Dermis blood vessel endothelial cell (primary cell): ENCODE data around the gene FGF21. TPM values are rescaled to one million over a fixed set of nuclear protein-coding genes. Genes with fewer than 3 reads are reported as not detected.

Source experiments
- DNase-seq: peaks from one replicate; pipeline ENCODE4 v3.0.0; 2010
- total RNA-seq: library from RNA; depleted of rRNA; stranded (reverse); fragments of >200 nt; gene quantifications from 2 replicates; pipeline ENCODE4 v1.2.3, GENCODE V29; 2014

The FGF21 gene
- total RNA-seq, 1 donor from 2014 or later, result not detected

DNA sequence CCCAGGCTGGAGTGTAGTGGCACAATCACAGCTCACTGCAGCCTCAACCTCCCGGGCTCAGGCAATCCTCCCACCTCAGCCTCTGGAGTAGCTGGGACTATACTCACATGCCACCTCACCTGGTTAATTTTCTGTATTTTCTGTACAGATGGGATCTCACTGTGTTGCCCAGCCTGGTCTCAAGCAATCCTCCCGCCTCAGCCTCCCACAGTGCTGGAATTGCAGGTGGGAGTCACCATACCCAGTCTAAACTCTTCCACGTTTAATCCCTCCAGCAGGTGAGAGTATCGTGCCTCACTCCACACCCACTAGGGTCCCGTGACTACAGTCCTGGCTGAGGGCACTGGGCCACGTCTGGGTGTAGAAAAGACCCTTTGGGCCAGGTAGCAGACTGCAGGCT lies 39.0 kb downstream of the FGF21 start:
- DNase-seq, result no peak

DNA sequence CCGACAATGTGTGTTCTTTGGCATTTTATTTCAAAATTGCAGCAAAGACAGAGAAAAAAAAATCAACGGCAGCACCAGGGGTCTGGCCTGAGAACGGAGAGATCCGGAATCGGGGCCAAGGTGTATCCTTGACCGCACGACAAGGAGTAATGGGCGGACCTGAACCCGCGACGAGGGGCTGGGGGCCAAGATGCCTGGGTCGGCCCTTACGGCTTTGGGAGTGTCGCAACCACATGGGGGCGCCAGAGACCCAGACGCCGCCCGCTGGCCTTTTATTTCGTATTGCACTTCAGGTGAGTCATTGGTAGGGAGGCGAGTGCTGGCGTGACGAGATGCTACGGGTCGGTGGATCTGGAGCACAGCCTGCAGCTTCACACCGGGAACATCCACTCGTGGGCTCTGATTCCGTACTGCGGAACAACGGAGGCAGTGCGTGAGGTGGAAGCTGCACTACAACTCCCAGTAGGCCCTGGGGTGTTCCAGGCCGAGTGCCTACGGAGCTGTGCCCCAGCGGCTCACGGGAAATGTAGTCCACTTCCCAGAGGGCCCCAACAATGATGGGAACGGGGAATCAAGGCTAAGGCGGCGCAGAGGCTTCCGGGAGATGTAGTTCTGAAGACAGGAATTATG lies 39.8 kb downstream of the FGF21 start:
- peak; percentile 96 for DNase-seq

GRCh38 chr19:48795685-48796070 lies 40.4 kb downstream of the FGF21 start:
- no peak for DNase-seq

DNA sequence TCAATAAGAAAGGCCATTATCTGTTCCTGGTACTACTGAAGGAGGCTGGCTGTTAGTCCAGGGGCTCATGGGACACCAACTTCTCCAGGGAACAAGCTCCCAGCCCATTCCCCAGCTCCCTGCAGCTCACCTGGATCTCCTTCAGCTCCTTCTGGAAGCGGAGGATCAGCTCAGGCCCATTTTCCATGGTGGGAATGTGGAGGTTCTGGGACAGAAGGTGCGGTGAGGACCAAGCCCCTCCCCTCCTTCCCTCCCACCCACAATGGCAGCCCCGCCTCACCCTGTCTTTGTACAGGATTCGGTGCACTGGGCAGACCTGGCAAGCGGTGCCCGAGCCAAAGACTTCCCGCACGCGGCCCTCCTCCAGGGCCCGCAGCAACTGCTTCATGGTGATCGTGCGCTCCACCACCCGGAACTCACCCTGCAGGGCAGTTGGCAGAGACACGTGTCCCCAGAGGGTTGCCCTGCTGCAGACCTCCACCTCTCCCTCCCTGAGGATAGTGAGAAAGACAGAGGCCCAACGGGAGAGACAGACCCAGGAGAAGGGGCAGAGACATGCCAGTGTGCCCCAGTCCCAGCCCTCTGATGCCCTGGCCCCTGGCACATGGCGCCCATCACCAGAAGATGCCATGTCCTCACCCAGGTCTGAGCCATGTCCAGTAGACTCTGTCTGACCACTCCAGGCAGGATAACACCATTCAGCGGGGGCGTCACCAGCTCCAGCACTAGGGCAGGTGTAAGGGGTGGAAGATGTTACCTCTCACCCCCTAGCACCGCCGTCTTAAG lies 41.2 kb downstream of the FGF21 start:
- no peak for DNase-seq

GRCh38 chr19:48797103-48797502 lies 41.8 kb downstream of the FGF21 start:
- no peak for DNase-seq

DNA sequence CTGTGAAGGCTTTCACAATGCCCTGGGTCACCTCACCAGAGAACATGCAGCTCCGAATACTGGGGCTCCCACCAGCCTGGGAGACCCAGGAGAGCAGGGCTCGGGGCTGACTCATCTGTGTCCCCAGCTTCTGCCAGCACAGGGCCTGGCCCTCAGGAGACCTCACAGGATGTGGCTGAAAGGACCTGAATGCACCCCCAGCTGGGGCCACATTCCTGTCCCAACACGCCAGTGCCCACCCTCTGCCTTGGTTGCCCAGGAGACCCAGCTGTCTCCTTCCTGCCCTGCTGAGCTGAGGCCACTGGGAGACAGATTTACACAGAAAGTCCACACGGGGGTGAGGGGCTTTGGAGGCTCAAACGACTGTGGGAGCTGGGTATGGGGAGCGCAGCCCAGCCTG lies 43.6 kb downstream of the FGF21 start:
- peak; percentile 28 for DNase-seq

DNA sequence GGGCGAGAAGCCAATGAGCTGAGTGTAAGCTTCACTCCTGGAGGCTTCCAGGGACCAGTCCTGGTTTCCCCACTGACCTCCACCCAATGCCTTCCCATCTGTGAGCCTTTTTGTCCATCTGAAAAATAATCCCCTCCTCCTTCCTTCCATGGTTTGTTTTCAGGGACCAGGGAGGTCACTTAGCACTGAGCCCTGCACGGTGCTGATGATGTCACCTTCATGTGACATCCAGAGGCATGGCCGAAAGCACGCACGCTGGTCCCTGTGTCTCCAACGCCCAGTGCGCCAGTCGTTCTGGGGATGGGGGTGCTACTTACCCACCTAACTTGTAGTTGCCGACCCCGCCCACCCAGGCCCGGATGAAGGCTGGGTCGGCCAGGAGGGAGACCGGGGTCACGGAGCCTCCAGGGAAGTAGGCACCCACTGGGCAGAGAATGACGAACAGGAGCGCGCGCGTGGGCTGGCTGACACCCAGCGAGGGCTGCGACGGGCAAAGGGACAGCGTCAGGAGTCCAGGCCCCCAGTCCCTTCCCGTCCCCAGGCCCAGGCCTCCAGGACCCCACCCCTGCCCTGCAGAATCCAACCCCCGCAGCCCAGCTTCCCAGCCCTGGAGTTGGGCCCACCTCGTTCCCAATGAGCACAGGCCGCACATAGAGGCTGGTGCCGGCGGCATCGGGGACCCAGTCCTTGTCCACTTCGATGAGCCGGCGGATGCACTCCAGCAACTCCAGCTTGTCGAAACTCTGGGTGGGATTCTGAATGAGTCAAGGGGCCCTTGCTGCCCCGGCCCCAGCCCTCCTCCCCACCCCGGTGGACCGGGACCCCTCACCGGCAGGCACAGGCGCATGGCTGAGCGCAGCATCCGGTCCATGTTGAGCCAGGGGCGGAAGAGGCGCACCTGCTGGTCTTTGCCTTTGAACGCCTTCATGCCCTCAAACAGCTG lies 44.3 kb downstream of the FGF21 start:
- DNase-seq, result peak; percentile 17

GRCh38 chr19:48802623-48803022 lies 47.3 kb downstream of the FGF21 start:
- no peak for DNase-seq

GRCh38 chr19:48804496-48804895 lies 49.2 kb downstream of the FGF21 start:
- no peak for DNase-seq

DNA sequence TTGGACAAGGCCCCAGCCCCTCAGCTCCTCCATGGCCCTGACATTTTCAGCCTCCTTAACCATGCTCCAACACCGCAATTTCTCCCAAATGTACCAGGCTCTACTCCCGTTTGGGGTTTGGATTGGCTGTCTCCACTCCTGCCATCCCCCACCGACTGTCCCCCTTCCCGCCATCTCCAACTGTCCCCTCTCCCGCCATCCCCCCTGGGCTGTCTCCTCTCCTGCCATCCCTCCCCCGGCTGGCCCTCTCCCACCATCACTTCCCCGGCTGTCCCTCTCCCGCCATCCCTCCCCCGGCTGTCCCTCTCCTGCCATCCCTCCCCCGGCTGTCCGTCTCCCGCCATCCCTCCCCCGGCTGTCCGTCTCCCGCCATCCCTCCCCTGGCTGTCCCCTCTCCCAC lies 50.1 kb downstream of the FGF21 start:
- no peak for DNase-seq

GRCh38 chr19:48806518-48806817 lies 51.1 kb downstream of the FGF21 start:
- no peak for DNase-seq

DNA sequence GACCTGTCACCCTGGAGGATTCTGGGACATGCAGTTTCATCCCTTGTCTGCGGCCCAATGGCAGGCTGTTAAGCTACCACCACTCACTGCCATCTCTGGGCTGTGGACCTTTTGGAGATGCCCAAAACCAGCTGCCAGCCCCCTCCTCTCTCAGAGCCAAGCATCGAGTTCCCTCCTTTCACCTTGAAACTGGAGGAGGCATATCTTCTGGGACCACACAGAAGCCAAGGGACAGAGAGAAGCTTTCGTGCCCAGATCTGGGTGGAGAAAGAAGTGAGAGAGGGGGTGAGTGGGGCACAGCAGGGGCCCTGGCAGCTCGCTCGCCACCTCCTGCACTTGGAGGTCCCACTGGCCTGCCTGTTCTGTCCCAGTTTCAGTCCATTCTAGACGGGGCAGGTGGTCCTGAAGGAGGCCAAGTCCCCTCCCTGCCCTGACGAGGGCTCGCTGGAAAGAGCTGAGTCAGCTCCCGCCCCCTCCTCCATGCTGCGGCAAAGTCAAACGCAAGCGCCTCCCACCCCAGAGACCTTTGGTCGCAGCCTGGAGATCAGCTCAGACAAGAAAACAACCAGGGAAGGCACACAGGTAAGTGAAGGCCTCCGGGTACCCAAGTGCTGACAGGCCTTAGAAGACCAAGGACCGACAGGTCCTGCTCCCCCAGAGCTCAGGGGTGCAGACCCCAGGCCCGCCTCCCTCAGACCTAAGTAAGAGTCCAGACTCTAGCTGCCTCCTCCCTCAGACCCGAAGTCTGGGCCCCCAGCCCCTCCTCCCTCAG lies 51.7 kb downstream of the FGF21 start:
- peak; percentile 62 for DNase-seq

DNA sequence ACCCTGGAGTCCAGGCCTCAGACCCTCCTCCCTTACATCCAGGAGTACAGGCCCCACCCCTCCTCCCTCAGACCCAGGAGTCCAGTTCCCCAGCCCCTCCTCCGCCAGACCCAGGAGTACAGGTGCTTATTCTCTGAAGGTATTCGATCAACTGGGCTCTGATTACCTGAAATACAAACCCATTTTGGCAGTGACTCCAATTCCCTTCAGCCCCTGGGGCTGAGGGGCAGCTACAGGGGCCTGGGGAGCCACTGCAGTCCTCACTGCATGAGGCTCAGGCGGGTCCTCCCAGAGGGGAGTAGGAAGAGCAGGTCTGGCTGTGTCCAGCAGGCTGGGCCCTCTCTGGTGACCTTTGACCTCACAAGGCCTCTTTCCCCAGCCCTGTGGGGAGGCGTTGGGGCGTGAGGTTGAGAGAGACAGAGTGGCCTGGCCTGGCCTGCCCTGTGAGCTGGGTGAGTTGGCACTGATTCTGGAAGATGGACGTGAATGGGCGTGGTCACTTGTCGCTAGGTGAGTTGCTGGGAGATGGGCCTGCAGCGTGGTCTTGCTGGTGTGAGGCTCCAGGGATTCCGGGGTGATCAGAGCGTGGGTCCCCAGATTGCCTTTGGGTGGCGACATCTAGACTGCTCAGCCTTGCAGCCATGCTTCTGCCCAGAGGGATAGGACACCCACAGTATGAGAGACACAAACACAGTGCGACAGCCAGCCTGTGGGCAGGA lies 52.4 kb downstream of the FGF21 start:
- no peak for DNase-seq

Other genes starting within 250 kb of the FGF21 start
- gene LMTK3, start 243.7 kb upstream of the FGF21 start, total RNA-seq, result 0.14 TPM in 1 of 2 replicates, not detected in the other
- gene SULT2B1, start 203.4 kb upstream of the FGF21 start, total RNA-seq, result 0.42 TPM in 1 of 2 replicates, not detected in the other
- gene SPACA4, start 148.8 kb upstream of the FGF21 start, total RNA-seq, result not detected in 2 replicates
- 0.51 TPM in 1 of 2 replicates, not detected in the other for gene FAM83E, start 140.4 kb upstream of the FGF21 start, total RNA-seq
- gene RPL18, start 136.3 kb upstream of the FGF21 start, total RNA-seq, result 1,626 and 2,230 TPM in 2 replicates
- 8.8 and 12.6 TPM in 2 replicates for gene SPHK2, start 136.0 kb upstream of the FGF21 start, total RNA-seq
- gene DBP, start 118.1 kb upstream of the FGF21 start, total RNA-seq, result 1.6 and 3.1 TPM in 2 replicates
- 1.7 and 4.8 TPM in 2 replicates for gene CA11, start 109.3 kb upstream of the FGF21 start, total RNA-seq
- 0.05 TPM in 1 of 2 replicates, not detected in the other for gene NTN5, start 82.5 kb upstream of the FGF21 start, total RNA-seq
- not detected in 2 replicates for gene FUT2, start 59.6 kb upstream of the FGF21 start, total RNA-seq
- 0.09 and 0.51 TPM in 2 replicates for gene MAMSTR, start 35.8 kb upstream of the FGF21 start, total RNA-seq
- 130 and 154 TPM in 2 replicates for gene RASIP1, start 14.9 kb upstream of the FGF21 start, total RNA-seq
- gene IZUMO1, start 8.6 kb upstream of the FGF21 start, total RNA-seq, result 0.17 and 0.28 TPM in 2 replicates
- gene FUT1, start 2.9 kb upstream of the FGF21 start, total RNA-seq, result 8.1 and 10.9 TPM in 2 replicates
- 40.7 and 56.7 TPM in 2 replicates for gene BCAT2, start 55.5 kb downstream of the FGF21 start, total RNA-seq
- gene HSD17B14, start 81.0 kb downstream of the FGF21 start, total RNA-seq, result 1.5 and 8.0 TPM in 2 replicates
- gene PLEKHA4, start 113.1 kb downstream of the FGF21 start, total RNA-seq, result 2.6 and 6.5 TPM in 2 replicates
- gene PPP1R15A, start 116.9 kb downstream of the FGF21 start, total RNA-seq, result 39.2 and 59.6 TPM in 2 replicates
- 0.34 TPM in 1 of 2 replicates, not detected in the other for gene TULP2, start 143.2 kb downstream of the FGF21 start, total RNA-seq
- gene NUCB1, start 144.8 kb downstream of the FGF21 start, total RNA-seq, result 167 and 333 TPM in 2 replicates
- gene DHDH, start 178.2 kb downstream of the FGF21 start, total RNA-seq, result not detected in 2 replicates
- 96.8 and 134 TPM in 2 replicates for gene BAX, start 199.4 kb downstream of the FGF21 start, total RNA-seq
- 1,252 and 1,399 TPM in 2 replicates for gene FTL, start 209.8 kb downstream of the FGF21 start, total RNA-seq
- gene GYS1, start 237.8 kb downstream of the FGF21 start, total RNA-seq, result 14.8 and 28.8 TPM in 2 replicates
- 172 and 278 TPM in 2 replicates for gene RUVBL2, start 238.4 kb downstream of the FGF21 start, total RNA-seq